HT1080 (cell line): Measurements from ENCODE around the gene TMEM185B. TPM values are rescaled to one million over a fixed set of nuclear protein-coding genes. Genes with fewer than 3 reads are reported as not detected.

Experiments
- small RNA-seq: library from RNA; depleted of rRNA; stranded (forward); fragments of <200 nt; gene quantifications from one replicate; pipeline ENCODE3, GENCODE V24; 2014
- total RNA-seq: library from RNA; depleted of rRNA; stranded (reverse); fragments of >200 nt; shearing (Covaris generic); gene quantifications from 2 replicates; pipeline ENCODE4 v1.2.3, GENCODE V29; 2014; rRNA removed

TMEM185B gene
- total RNA-seq, 1 experiment from 2014 or later, result 55.0 TPM

Small RNAs within 50 kb of the gene (small RNA-seq; reads per million reads assigned to genes)
- gene MTND4LP14, result not detected
- not detected for gene RF00019

Other genes with a start within 250 kb of the TMEM185B start
- 4.0 and 5.0 TPM in 2 replicates for gene EPB41L5, start 210.3 kb downstream of the TMEM185B start, total RNA-seq
- gene RALB, start 29.5 kb upstream of the TMEM185B start, total RNA-seq, result 48.3 and 57.6 TPM in 2 replicates
- gene INHBB, start 122.7 kb upstream of the TMEM185B start, total RNA-seq, result 1.8 and 2.2 TPM in 2 replicates